Measurements from ENCODE around the gene FTHL17. TPM values are rescaled to one million over a fixed set of nuclear protein-coding genes. Genes with fewer than 3 reads are reported as not detected.

FTHL17 gene
- polyA plus RNA-seq, 1 donor from 2014 or later: not detected

DNA sequence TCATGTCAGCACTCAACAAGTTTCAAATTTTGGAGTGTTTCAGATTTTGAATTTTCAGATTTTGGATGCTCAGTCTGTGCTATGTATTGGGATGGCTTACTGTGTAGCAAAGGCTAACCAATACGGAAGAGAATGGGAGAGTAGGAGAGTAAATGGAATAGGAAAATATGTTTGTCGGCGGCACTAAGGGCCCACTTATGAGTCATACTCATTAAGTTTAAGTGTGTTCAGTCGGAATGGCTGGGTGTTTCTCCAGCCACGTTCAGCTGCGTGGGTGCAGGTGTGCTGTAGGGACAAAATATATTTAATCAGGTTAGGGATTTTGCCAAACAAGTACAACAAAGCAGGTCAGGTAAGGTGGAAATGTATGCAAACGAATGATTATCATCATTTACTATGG, 13.6 kb downstream of the FTHL17 start:
- Histone ChIP-seq H3K4me3 (ENCODE audit: low read length) (no peak overlapping the region), H4K20me1 (ENCODE audit: insufficient read depth) (no peaks in the 10 kb centered on the region), H3K9ac (ENCODE audit: low read length) (no peak overlapping the region), H3K27ac (ENCODE audit: low read length) (no peak overlapping the region), H3K9me2 (ENCODE audit: insufficient read depth, low read length) (no peaks in the 10 kb centered on the region), H3K9me3 (ENCODE audit: low read length) (no peaks in the 10 kb centered on the region), H3K4me2 (ENCODE audit: low read length) (no peak overlapping the region), H3F3A (ENCODE audit: insufficient read depth, low read length, poor library complexity, severe bottlenecking) (no peaks in the 10 kb centered on the region), H3K27me3 (ENCODE audit: insufficient read depth, low read depth, low read length) (no peaks in the 10 kb centered on the region), H3K36me3 (ENCODE audit: insufficient read depth, low read length) (no peaks in the 10 kb centered on the region), H3K79me2 (replicated peaks; ENCODE audit: insufficient read depth, low read length) (no peaks in the 10 kb centered on the region), H2AFZ (ENCODE audit: low read depth, low read length) (no peak overlapping the region)
- TF ChIP-seq MXI1 (conservative IDR thresholded peaks at IDR 0.05; ENCODE audit: poor library complexity, severe bottlenecking) (no peak), EZH2 (IDR thresholded peaks at IDR 0.05; ENCODE audit: borderline replicate concordance, insufficient read depth, low read length, poor library complexity, severe bottlenecking) (no peak), POLR2AphosphoS5 (IDR thresholded peaks at IDR 0.05) (no peak), RAD21 (conservative IDR thresholded peaks at IDR 0.05) (no peak), REST (IDR thresholded peaks at IDR 0.05; ENCODE audit: borderline replicate concordance) (no peak), EP300 (conservative IDR thresholded peaks at IDR 0.05; ENCODE audit: poor library complexity, severe bottlenecking) (no peak), TAF1 (IDR thresholded peaks at IDR 0.05; ENCODE audit: low read depth) (no peak), SMC3 (conservative IDR thresholded peaks at IDR 0.05; ENCODE audit: poor library complexity) (no peak)
- TF ChIP-seq, protein P1, sequence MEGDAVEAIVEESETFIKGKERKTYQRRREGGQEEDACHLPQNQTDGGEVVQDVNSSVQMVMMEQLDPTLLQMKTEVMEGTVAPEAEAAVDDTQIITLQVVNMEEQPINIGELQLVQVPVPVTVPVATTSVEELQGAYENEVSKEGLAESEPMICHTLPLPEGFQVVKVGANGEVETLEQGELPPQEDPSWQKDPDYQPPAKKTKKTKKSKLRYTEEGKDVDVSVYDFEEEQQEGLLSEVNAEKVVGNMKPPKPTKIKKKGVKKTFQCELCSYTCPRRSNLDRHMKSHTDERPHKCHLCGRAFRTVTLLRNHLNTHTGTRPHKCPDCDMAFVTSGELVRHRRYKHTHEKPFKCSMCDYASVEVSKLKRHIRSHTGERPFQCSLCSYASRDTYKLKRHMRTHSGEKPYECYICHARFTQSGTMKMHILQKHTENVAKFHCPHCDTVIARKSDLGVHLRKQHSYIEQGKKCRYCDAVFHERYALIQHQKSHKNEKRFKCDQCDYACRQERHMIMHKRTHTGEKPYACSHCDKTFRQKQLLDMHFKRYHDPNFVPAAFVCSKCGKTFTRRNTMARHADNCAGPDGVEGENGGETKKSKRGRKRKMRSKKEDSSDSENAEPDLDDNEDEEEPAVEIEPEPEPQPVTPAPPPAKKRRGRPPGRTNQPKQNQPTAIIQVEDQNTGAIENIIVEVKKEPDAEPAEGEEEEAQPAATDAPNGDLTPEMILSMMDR (IDR thresholded peaks at IDR 0.05; ENCODE audit: poor library complexity, severe bottlenecking): no peak

- Histone ChIP-seq H3K9me2 (ENCODE audit: insufficient read depth, low read length) (no peaks in the 10 kb centered on the region), H2AFZ (ENCODE audit: low read depth, low read length) (no peak overlapping the region), H3F3A (ENCODE audit: insufficient read depth, low read length, poor library complexity, severe bottlenecking) (no peaks in the 10 kb centered on the region), H3K4me3 (ENCODE audit: low read length) (no peak overlapping the region), H3K36me3 (ENCODE audit: insufficient read depth, low read length) (no peaks in the 10 kb centered on the region), H3K79me2 (replicated peaks; ENCODE audit: insufficient read depth, low read length) (no peaks in the 10 kb centered on the region), H3K9me3 (ENCODE audit: low read length) (no peaks in the 10 kb centered on the region), H3K9ac (ENCODE audit: low read length) (no peak overlapping the region), H4K20me1 (ENCODE audit: insufficient read depth) (no peaks in the 10 kb centered on the region), H3K27me3 (ENCODE audit: insufficient read depth, low read depth, low read length) (no peaks in the 10 kb centered on the region), H3K27ac (ENCODE audit: low read length) (no peak overlapping the region), H3K4me2 (ENCODE audit: low read length) (no peak overlapping the region)
- TF ChIP-seq TAF1 (IDR thresholded peaks at IDR 0.05; ENCODE audit: low read depth): no peak
- no peak for TF ChIP-seq EZH2 (IDR thresholded peaks at IDR 0.05; ENCODE audit: borderline replicate concordance, insufficient read depth, low read length, poor library complexity, severe bottlenecking)
- TF ChIP-seq SMC3 (conservative IDR thresholded peaks at IDR 0.05; ENCODE audit: poor library complexity): no peak
- TF ChIP-seq, protein P1 (IDR thresholded peaks at IDR 0.05; ENCODE audit: poor library complexity, severe bottlenecking): no peak
These were observed 14.2 kb downstream of the FTHL17 start for GRCh38 chrX:31057691-31058090.

All from neural cell (in vitro differentiated cells).